Central memory CD8-positive, alpha-beta T cell (primary cell): ENCODE results near the gene MSN.

ENCODE experiments used
- ATAC-seq: fragments of 150-1000 bp; cut with Tn5 transposase; replicated peaks from 2 replicates; pipeline ENCODE4 v1.10.0; 2022; ENCODE audit warnings: mild to moderate bottlenecking, moderate FRiP score, moderate number of reproducible peaks; ENCODE audit not compliant: poor library complexity, severe bottlenecking; ENCODE audit errors: extremely low read depth
- DNase-seq, 2 donors: peaks; one replicate each; pipeline ENCODE4 v3.0.0; 2021; ENCODE audit warnings: low spot score in 2 of 2
- H3K27ac Mint-ChIP-seq: one replicate; pipeline ENCODE4 v1.8.0; 2022; ENCODE audit warnings: low read depth, mild to moderate bottlenecking, moderate library complexity, mixed read lengths
- H3K27me3 Mint-ChIP-seq: one replicate; pipeline ENCODE4 v1.8.0; 2022; ENCODE audit warnings: mixed read lengths
- H3K36me3 Mint-ChIP-seq: one replicate; pipeline ENCODE4 v1.8.0; 2022; ENCODE audit warnings: mild to moderate bottlenecking, moderate library complexity, mixed read lengths; ENCODE audit not compliant: insufficient read depth
- H3K4me1 Mint-ChIP-seq: one replicate; pipeline ENCODE4 v1.8.0; 2022; ENCODE audit warnings: mixed read lengths
- H3K4me3 Mint-ChIP-seq: one replicate; pipeline ENCODE4 v1.8.0; 2022; ENCODE audit warnings: mild to moderate bottlenecking, moderate library complexity, mixed read lengths
- H3K9me3 Mint-ChIP-seq: one replicate; pipeline ENCODE4 v1.8.0; 2022; ENCODE audit warnings: mixed read lengths

MSN gene

DNA sequence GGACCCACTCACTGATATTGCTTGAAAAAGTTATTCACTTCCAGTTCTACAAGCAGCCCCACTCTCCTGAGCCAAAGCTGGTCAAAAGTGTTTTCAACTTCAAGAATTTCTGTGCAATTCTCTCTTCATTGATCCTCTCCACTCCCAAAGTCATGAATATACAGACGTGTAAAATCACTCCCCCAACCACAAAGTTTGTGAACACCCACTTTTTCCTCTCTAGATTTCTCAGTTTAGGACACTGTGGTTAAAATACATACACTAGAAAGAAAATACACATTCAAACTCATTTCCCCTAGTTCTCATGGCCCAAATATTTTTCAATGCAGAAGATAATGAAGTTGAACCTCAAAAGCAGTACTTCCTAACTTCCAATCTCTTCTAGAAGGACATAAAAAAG lies 116.3 kb downstream of the MSN start:
- H3K27ac Mint-ChIP-seq: no peak overlapping the region
- peaks cover 2% of the 10 kb centered on the region for H3K36me3 Mint-ChIP-seq
- DNase-seq: no peak
- no peak overlapping the region for H3K4me3 Mint-ChIP-seq
- no peak for ATAC-seq
- H3K4me1 Mint-ChIP-seq: peaks cover 7% of the 10 kb centered on the region
- H3K9me3 Mint-ChIP-seq: no peaks in the 10 kb centered on the region
- H3K27me3 Mint-ChIP-seq: no peaks in the 10 kb centered on the region
